ENCODE data around the gene IQGAP1. TPM values are rescaled to one million over a fixed set of nuclear protein-coding genes. Genes with fewer than 3 reads are reported as not detected.

The IQGAP1 gene
- total and polyA plus RNA-seq, 2 of the 13 experiments (the other 11 are each of a cell fraction or from before 2014, with no cell fraction given), result 29.5 to 37.9 TPM

DNA sequence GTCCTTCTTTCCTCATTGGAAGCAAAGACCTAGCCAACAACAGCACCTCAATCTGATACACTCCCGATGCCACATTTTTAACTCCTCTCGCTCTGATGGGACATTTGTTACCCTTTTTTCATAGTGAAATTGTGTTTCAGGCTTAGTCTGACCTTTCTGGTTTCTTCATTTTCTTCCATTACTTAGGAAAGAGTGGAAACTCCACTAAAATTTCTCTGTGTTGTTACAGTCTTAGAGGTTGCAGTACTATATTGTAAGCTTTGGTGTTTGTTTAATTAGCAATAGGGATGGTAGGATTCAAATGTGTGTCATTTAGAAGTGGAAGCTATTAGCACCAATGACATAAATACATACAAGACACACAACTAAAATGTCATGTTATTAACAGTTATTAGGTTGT lies 112.1 kb downstream of the IQGAP1 start:
- intact Hi-C loops (cut with micrococcal nuclease; ENCODE audit: unreplicated experiment), result no loop called here
- 97% methylated on average over 2 of the region's 2 CpGs for WGBS (ENCODE audit: low lambda C conversion rate)
- CTCF ChIA-PET (ENCODE audit: low intra/inter-chr PET ratio, low total read pairs), result no interaction called here

GRCh38 chr15:90501898-90502297 lies 113.9 kb downstream of the IQGAP1 start:
- no peaks in the 10 kb centered on the region for H4K20me1 ChIP-seq (ENCODE audit: insufficient read depth, low read length)
- no peak overlapping the region for H3K27ac ChIP-seq (ENCODE audit: extremely low read length, insufficient read depth, low read length)
- ATAC-seq (no peak), FAIRE-seq (no peak), DNase-seq (ENCODE audit: low spot score) (no peak)
- no peaks in the 10 kb centered on the region for H3K4me1 ChIP-seq (ENCODE audit: insufficient read depth, low read length)
- no peak overlapping the region for H2AFZ ChIP-seq (ENCODE audit: low read length)
- no TSS peak for BruUV-seq (replicated peaks)
- intact Hi-C loops (cut with micrococcal nuclease; ENCODE audit: unreplicated experiment) (no loop called here), in situ Hi-C loops (cut with HindIII; ENCODE audit: extremely low pct_ligation_motif_present, low pct_unique_long_range_greater_than_20kb) (no loop called here)
- POLR2A ChIA-PET, result no interaction called here
- 85% methylated on average over 4 of the region's 4 CpGs for WGBS (ENCODE audit: low lambda C conversion rate)
- CTCF ChIA-PET (ENCODE audit: low intra/inter-chr PET ratio, low total read pairs), result no interaction called here
- H3K27me3 ChIP-seq (ENCODE audit: control insufficient read depth in 1 of 2, insufficient read depth in 2 of 2, low read length in 2 of 2), result no peaks in the 10 kb centered on the region
- no peaks in the 10 kb centered on the region for H3K79me2 ChIP-seq (ENCODE audit: insufficient read depth, low read length)
- H3K4me3 ChIP-seq (replicated peaks in 1 of 3; ENCODE audit: insufficient read depth in 1 of 3, low read depth in 2 of 3, low read length in 3 of 3), result no peak overlapping the region
- no peaks in the 10 kb centered on the region for H3K9me3 ChIP-seq (ENCODE audit: low read length)
- H3K9ac ChIP-seq (ENCODE audit: insufficient read depth, low read depth, low read length), result no peak overlapping the region
- TF ChIP-seq, protein P1, sequence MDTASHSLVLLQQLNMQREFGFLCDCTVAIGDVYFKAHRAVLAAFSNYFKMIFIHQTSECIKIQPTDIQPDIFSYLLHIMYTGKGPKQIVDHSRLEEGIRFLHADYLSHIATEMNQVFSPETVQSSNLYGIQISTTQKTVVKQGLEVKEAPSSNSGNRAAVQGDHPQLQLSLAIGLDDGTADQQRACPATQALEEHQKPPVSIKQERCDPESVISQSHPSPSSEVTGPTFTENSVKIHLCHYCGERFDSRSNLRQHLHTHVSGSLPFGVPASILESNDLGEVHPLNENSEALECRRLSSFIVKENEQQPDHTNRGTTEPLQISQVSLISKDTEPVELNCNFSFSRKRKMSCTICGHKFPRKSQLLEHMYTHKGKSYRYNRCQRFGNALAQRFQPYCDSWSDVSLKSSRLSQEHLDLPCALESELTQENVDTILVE (CRISPR knock-in tag; IDR thresholded peaks at IDR 0.05), result no peak
- no peak for TF ChIP-seq HOXA3 (CRISPR knock-in tag; IDR thresholded peaks at IDR 0.05)
- no peak for TF ChIP-seq U2AF2 (IDR thresholded peaks at IDR 0.05; ENCODE audit: low read depth, low read length)
- TF ChIP-seq SRSF1 (optimal IDR thresholded peaks at IDR 0.05; ENCODE audit: low read depth, low read length), result no peak
- no peak for TF ChIP-seq STAT6 (CRISPR knock-in tag; IDR thresholded peaks at IDR 0.05; ENCODE audit: borderline replicate concordance)
- TF ChIP-seq ZNF234 (CRISPR knock-in tag; conservative IDR thresholded peaks at IDR 0.05), result no peak
- no peak for TF ChIP-seq TEAD2 (CRISPR knock-in tag; IDR thresholded peaks at IDR 0.05)
- no peak for TF ChIP-seq ZNF563 (CRISPR knock-in tag; IDR thresholded peaks at IDR 0.05)
- TF ChIP-seq MAX (IDR thresholded peaks at IDR 0.05), result no peak
- H3K4me2 ChIP-seq (ENCODE audit: low read depth, low read length), result no peak overlapping the region
- peaks cover 3 to 20% of the 10 kb centered on the region in 2 experiments; a peak in 3 of 5 replicates for H3K36me3 ChIP-seq (replicated peaks in 1 of 2; ENCODE audit: control insufficient read depth in 1 of 2, insufficient read depth in 2 of 2, low read length in 2 of 2)

More for the DNA sequence above, 112.1 kb downstream of the IQGAP1 start:
- Histone ChIP-seq H3K27me3 (ENCODE audit: control insufficient read depth in 1 of 2, insufficient read depth in 2 of 2, low read length in 2 of 2) (no peaks in the 10 kb centered on the region), H2AFZ (ENCODE audit: low read length) (no peak overlapping the region), H3K27ac (ENCODE audit: extremely low read length, insufficient read depth, low read length) (no peak overlapping the region), H4K20me1 (ENCODE audit: insufficient read depth, low read length) (no peaks in the 10 kb centered on the region), H3K9me3 (ENCODE audit: low read length) (no peaks in the 10 kb centered on the region), H3K4me3 (replicated peaks in 1 of 3; ENCODE audit: insufficient read depth in 1 of 3, low read depth in 2 of 3, low read length in 3 of 3) (no peak overlapping the region), H3K9ac (ENCODE audit: insufficient read depth, low read depth, low read length) (no peak overlapping the region), H3K4me2 (ENCODE audit: low read depth, low read length) (no peak overlapping the region), H3K4me1 (ENCODE audit: insufficient read depth, low read length) (no peaks in the 10 kb centered on the region), H3K36me3 (replicated peaks in 1 of 2; ENCODE audit: control insufficient read depth in 1 of 2, insufficient read depth in 2 of 2, low read length in 2 of 2) (peaks cover 4 to 24% of the 10 kb centered on the region in 2 experiments; a peak in 3 of 5 replicates), H3K79me2 (ENCODE audit: insufficient read depth, low read length) (no peaks in the 10 kb centered on the region)
- in situ Hi-C loops (cut with HindIII; ENCODE audit: extremely low pct_ligation_motif_present, low pct_unique_long_range_greater_than_20kb), result no loop called here
- BruUV-seq (replicated peaks), result no TSS peak
- DNase-seq (ENCODE audit: low spot score), result no peak
- POLR2A ChIA-PET, result no interaction called here
- no peak for TF ChIP-seq MTA3 (CRISPR knock-in tag; IDR thresholded peaks at IDR 0.05)
- no peak for TF ChIP-seq HOXA5 (CRISPR knock-in tag; IDR thresholded peaks at IDR 0.05)
- no peak for TF ChIP-seq MXI1 (IDR thresholded peaks at IDR 0.05; ENCODE audit: borderline replicate concordance, low read depth, low read length)
- TF ChIP-seq POLR2G (IDR thresholded peaks at IDR 0.05; ENCODE audit: low read depth, low read length), result no peak
- no peak for TF ChIP-seq ZNF230 (CRISPR knock-in tag; IDR thresholded peaks at IDR 0.05)
- TF ChIP-seq ZSCAN29 (CRISPR knock-in tag; conservative IDR thresholded peaks at IDR 0.05), result no peak
- no peak for ATAC-seq
- FAIRE-seq, result no peak

Measured in HepG2 (cell line).